ENCODE results near the gene PTDSS2. TPM values are rescaled to one million over a fixed set of nuclear protein-coding genes. Genes with fewer than 3 reads are reported as not detected.

Gene PTDSS2
- total and polyA plus RNA-seq, 2 donors (not counting 1 experiment from before 2014, with no cell fraction given), result 22.1 to 29.0 TPM

DNA sequence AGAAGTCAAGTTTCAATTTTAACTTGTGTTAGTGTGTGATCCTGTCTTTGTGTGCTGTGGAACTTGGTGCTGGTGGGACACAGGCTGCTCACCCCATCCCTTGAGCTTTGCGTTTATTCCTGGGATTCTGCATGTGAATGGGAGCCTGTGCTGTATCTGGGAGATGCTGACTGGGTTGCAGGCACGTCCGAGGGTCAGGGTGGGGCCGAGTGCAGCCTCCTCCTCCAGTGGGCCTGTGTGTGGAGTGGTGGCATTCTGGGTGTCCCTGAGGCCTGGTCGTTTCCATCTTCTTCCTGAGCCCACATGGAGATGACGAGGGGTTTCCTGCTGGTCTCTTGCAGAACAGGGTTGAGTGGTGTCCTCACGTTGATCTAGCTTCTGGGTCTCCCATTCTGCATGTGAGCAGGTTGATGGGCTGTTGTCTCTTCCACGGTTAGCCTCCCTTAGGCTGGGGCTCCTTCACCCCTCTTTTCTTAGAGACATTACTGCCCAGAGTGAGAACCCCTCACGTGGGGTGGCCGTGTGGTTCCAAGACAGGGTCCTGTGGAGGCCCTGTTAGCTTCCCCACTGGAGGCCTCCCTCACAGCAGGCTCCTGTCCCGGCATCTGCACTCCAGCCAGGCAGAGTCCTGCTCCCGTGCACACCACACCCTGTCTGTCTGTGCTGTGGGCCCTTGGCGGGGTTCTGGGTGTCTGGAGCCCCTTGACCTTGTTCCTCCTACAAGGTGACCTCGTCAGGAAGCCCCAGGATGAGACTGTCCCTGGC is 4.9 kb downstream of the PTDSS2 start:
- ChIA-PET POLR2A (no interaction called here), CTCF (no interaction called here)
- Histone ChIP-seq H3K36me3 (replicated peaks in 1 of 2; ENCODE audit: control extremely low read depth in 1 of 2, control insufficient read depth in 1 of 2, extremely low read depth in 1 of 2, insufficient read depth in 2 of 2, low read length in 1 of 2) (peaks cover 0 to 10% of the 10 kb centered on the region in 2 experiments), H3K4me2 (replicated peaks; ENCODE audit: low read depth, low read length, poor library complexity, severe bottlenecking) (no peak overlapping the region), H2AFZ (ENCODE audit: insufficient read depth, low read depth, low read length, poor library complexity, severe bottlenecking) (no peak overlapping the region), H3K9ac (ENCODE audit: low read length) (no peak overlapping the region), H3K27ac (ENCODE audit: low read length in 2 of 2) (no peak overlapping the region), H3K4me1 (ENCODE audit: control insufficient read depth in 2 of 2, insufficient read depth in 2 of 2, low read length in 2 of 2) (peaks cover 31 to 39% of the 10 kb centered on the region in 2 donors), H3K27me3 (replicated peaks in 1 of 4; ENCODE audit: control extremely low read depth in 1 of 4, control insufficient read depth in 3 of 4, insufficient read depth in 4 of 4, low read length in 3 of 4) (no peaks in the 10 kb centered on the region), H3K9me3 (ENCODE audit: control extremely low read depth in 1 of 3, control insufficient read depth in 2 of 3, insufficient read depth in 1 of 3, low read length in 2 of 3) (no peaks in the 10 kb centered on the region), H3K79me2 (ENCODE audit: control insufficient read depth, insufficient read depth, low read length) (peaks cover 37% of the 10 kb centered on the region), H4K20me1 (ENCODE audit: control insufficient read depth, insufficient read depth, low read length, poor library complexity, severe bottlenecking) (peaks cover 8% of the 10 kb centered on the region), H3K4me3 (ENCODE audit: control extremely low read depth in 1 of 5, extremely low read depth in 1 of 5, insufficient read depth in 1 of 5, low read depth in 2 of 5, low read length in 4 of 5) (no peak overlapping the region)
- Mint-ChIP-seq H3K9me3 (ENCODE audit: insufficient read depth) (no peaks in the 10 kb centered on the region), H3K27me3 (no peaks in the 10 kb centered on the region), H3K4me1 (peaks cover 32% of the 10 kb centered on the region), H3K4me3 (no peak overlapping the region), H3K27ac (no peak overlapping the region)
- no peak for DNase-seq
- intact Hi-C loops (cut with micrococcal nuclease), result loop anchor here (10.0 kb wide), 1 partner anchor 340 kb away; the partner anchor contains the start of genes CEND1 and SLC25A22
- no peak for ATAC-seq (ENCODE audit: low read depth)
- TF ChIP-seq EZH2 (IDR thresholded peaks at IDR 0.05; ENCODE audit: borderline replicate concordance, insufficient read depth, low read depth, low read length, poor library complexity, severe bottlenecking), result no peak
- TF ChIP-seq, protein P1, sequence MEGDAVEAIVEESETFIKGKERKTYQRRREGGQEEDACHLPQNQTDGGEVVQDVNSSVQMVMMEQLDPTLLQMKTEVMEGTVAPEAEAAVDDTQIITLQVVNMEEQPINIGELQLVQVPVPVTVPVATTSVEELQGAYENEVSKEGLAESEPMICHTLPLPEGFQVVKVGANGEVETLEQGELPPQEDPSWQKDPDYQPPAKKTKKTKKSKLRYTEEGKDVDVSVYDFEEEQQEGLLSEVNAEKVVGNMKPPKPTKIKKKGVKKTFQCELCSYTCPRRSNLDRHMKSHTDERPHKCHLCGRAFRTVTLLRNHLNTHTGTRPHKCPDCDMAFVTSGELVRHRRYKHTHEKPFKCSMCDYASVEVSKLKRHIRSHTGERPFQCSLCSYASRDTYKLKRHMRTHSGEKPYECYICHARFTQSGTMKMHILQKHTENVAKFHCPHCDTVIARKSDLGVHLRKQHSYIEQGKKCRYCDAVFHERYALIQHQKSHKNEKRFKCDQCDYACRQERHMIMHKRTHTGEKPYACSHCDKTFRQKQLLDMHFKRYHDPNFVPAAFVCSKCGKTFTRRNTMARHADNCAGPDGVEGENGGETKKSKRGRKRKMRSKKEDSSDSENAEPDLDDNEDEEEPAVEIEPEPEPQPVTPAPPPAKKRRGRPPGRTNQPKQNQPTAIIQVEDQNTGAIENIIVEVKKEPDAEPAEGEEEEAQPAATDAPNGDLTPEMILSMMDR (IDR thresholded peaks at IDR 0.05), result no peak
- 92% methylated on average over 14 of the region's 14 CpGs for WGBS (ENCODE audit: insufficient coverage)

DNA sequence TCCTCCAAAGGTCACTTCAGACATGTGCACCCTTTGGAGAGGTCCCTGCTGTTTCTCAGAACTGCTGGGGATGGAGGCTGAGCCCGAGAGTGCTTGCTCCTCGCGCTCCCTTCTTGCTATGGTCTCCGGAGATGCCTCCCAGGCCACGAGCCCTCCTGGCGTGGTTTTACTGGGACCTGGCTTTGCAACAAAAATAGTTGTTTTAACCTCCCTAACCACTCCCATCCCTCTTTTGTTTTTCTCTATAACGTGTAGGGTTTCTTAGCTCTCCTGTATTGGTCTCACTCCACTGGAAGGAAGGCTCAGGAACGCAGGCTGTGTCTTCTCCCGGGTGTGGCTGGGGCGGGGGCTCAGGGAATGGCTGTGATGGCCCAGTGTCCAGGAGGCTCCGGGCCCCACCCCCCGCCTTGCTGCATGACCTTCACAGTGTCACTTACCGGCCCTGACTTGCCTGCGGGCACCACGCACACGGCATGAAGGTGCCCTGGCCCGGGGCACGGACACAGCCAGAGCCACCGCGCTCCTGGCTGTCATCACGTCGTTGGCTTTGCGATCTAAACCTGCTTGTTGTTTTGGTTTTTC is 5.6 kb downstream of the PTDSS2 start:
- CTCF ChIA-PET, result interaction anchor here (0.6 to 1.4 kb wide), 2 partner anchors 7 to 47 kb away, joined by 3 to 5 read pairs; no protein-coding TSS in a partner anchor

More for the DNA sequence above, 5.6 kb downstream of the PTDSS2 start:
- Histone ChIP-seq H3K4me2 (replicated peaks; ENCODE audit: low read depth, low read length, poor library complexity, severe bottlenecking) (no peak overlapping the region), H3K27me3 (replicated peaks in 1 of 4; ENCODE audit: control extremely low read depth in 1 of 4, control insufficient read depth in 3 of 4, insufficient read depth in 4 of 4, low read length in 3 of 4) (no peaks in the 10 kb centered on the region), H3K4me1 (ENCODE audit: control insufficient read depth in 2 of 2, insufficient read depth in 2 of 2, low read length in 2 of 2) (peaks cover 31 to 39% of the 10 kb centered on the region in 2 donors), H3K36me3 (replicated peaks in 1 of 2; ENCODE audit: control extremely low read depth in 1 of 2, control insufficient read depth in 1 of 2, extremely low read depth in 1 of 2, insufficient read depth in 2 of 2, low read length in 1 of 2) (peaks cover 0 to 15% of the 10 kb centered on the region in 2 experiments), H3K4me3 (ENCODE audit: control extremely low read depth in 1 of 5, extremely low read depth in 1 of 5, insufficient read depth in 1 of 5, low read depth in 2 of 5, low read length in 4 of 5) (no peak overlapping the region), H3K9ac (ENCODE audit: low read length) (no peak overlapping the region), H4K20me1 (ENCODE audit: control insufficient read depth, insufficient read depth, low read length, poor library complexity, severe bottlenecking) (peaks cover 10% of the 10 kb centered on the region), H3K27ac (ENCODE audit: low read length in 2 of 2) (no peak overlapping the region), H2AFZ (ENCODE audit: insufficient read depth, low read depth, low read length, poor library complexity, severe bottlenecking) (no peak overlapping the region), H3K79me2 (ENCODE audit: control insufficient read depth, insufficient read depth, low read length) (peaks cover 34% of the 10 kb centered on the region), H3K9me3 (ENCODE audit: control extremely low read depth in 1 of 3, control insufficient read depth in 2 of 3, insufficient read depth in 1 of 3, low read length in 2 of 3) (no peaks in the 10 kb centered on the region)
- Mint-ChIP-seq H3K27me3 (no peaks in the 10 kb centered on the region), H3K4me3 (no peak overlapping the region), H3K27ac (no peak overlapping the region), H3K9me3 (ENCODE audit: insufficient read depth) (no peaks in the 10 kb centered on the region), H3K4me1 (peaks cover 30% of the 10 kb centered on the region)
- TF ChIP-seq EZH2 (IDR thresholded peaks at IDR 0.05; ENCODE audit: borderline replicate concordance, insufficient read depth, low read depth, low read length, poor library complexity, severe bottlenecking), result no peak
- TF ChIP-seq, protein P1 (IDR thresholded peaks at IDR 0.05), result no peak
- WGBS (ENCODE audit: insufficient coverage), result 95% methylated on average over 19 of the region's 23 CpGs
- no peak for ATAC-seq (ENCODE audit: low read depth)
- POLR2A ChIA-PET, result no interaction called here
- intact Hi-C loops (cut with micrococcal nuclease), result loop anchor here (10.0 kb wide), 1 partner anchor 339 kb away; the partner anchor contains the start of genes CEND1 and SLC25A22
- no peak for DNase-seq

Data from B cell (primary cell).